ENCODE data around the gene NDUFB11. TPM values are rescaled to one million over a fixed set of nuclear protein-coding genes. Genes with fewer than 3 reads are reported as not detected.

NDUFB11 gene
- total RNA-seq, 2 donors from 2014 or later, result 113 to 120 TPM

GRCh38 chrX:47178337-47178736, 33.8 kb upstream of the NDUFB11 start:
- no peak for TF ChIP-seq CTCF (IDR thresholded peaks at IDR 0.05)
- peak overlapping the region; percentile 40 to 78 for H3K27ac ChIP-seq
- no peaks in the 10 kb centered on the region for H3K27me3 ChIP-seq
- H3K4me3 ChIP-seq, result no peak overlapping the region
- no peaks in the 10 kb centered on the region for H3K9me3 ChIP-seq
- H3K36me3 ChIP-seq, result peaks cover 66% of the 10 kb centered on the region
- DNase-seq (ENCODE audit: low spot score), result no peak
- peaks cover 0 to 10% of the 10 kb centered on the region in 2 donors for H3K4me1 ChIP-seq

GRCh38 chrX:47177079-47177478, 32.6 kb upstream of the NDUFB11 start:
- Histone ChIP-seq H3K36me3 (peaks cover 69% of the 10 kb centered on the region), H3K9me3 (no peaks in the 10 kb centered on the region), H3K4me3 (no peak overlapping the region), H3K4me1 (peaks cover 0 to 10% of the 10 kb centered on the region in 2 donors), H3K27ac (no peak overlapping the region), H3K27me3 (no peaks in the 10 kb centered on the region)
- no peak for DNase-seq (ENCODE audit: low spot score)
- TF ChIP-seq CTCF (IDR thresholded peaks at IDR 0.05), result no peak

GRCh38 chrX:47176101-47176740, 31.7 kb upstream of the NDUFB11 start:
- H3K27ac ChIP-seq, result no peak overlapping the region
- H3K4me1 ChIP-seq, result peaks cover 0 to 10% of the 10 kb centered on the region in 2 donors
- no peaks in the 10 kb centered on the region for H3K27me3 ChIP-seq
- DNase-seq (ENCODE audit: low spot score), result no peak
- H3K9me3 ChIP-seq, result no peaks in the 10 kb centered on the region
- no peak overlapping the region for H3K4me3 ChIP-seq
- no peak for TF ChIP-seq CTCF (IDR thresholded peaks at IDR 0.05)
- H3K36me3 ChIP-seq, result peaks cover 65% of the 10 kb centered on the region

- H3K36me3 ChIP-seq, result peaks cover 59% of the 10 kb centered on the region
- DNase-seq (ENCODE audit: low spot score), result no peak
- H3K27me3 ChIP-seq, result no peaks in the 10 kb centered on the region
- peaks cover 0 to 11% of the 10 kb centered on the region in 2 donors for H3K4me1 ChIP-seq
- H3K4me3 ChIP-seq, result no peak overlapping the region
- no peak for TF ChIP-seq CTCF (IDR thresholded peaks at IDR 0.05)
- H3K27ac ChIP-seq, result no peak overlapping the region
- no peaks in the 10 kb centered on the region for H3K9me3 ChIP-seq
Measured at GRCh38 chrX:47175588-47175980, 31.1 kb upstream of the NDUFB11 start.

- no peak for TF ChIP-seq CTCF (IDR thresholded peaks at IDR 0.05)
- Histone ChIP-seq H3K9me3 (no peaks in the 10 kb centered on the region), H3K4me3 (no peak overlapping the region), H3K4me1 (peaks cover 0 to 17% of the 10 kb centered on the region in 2 donors), H3K36me3 (peaks cover 59% of the 10 kb centered on the region), H3K27me3 (no peaks in the 10 kb centered on the region), H3K27ac (no peak overlapping the region)
- no peak for DNase-seq (ENCODE audit: low spot score)
Measured at GRCh38 chrX:47174846-47175587, 30.5 kb upstream of the NDUFB11 start.

All from right atrium auricular region (tissue), 2 donors.